GM18519 (cell line): ENCODE results near the gene MYO7B.

Source experiments
- ATAC-seq: cut with Tn5 transposase; IDR thresholded peaks from one replicate; pipeline ENCODE4 v1.9.1; 2021; ENCODE audit warnings: mild to moderate bottlenecking, moderate library complexity; ENCODE audit not compliant: unreplicated experiment, low FRiP score

The MYO7B gene

GRCh38 chr2:127546797-127547196 is 11.3 kb downstream of the MYO7B start:
- ATAC-seq: no peak

- no peak for ATAC-seq
These were observed 15.9 kb downstream of the MYO7B start for GRCh38 chr2:127551221-127551930.

GRCh38 chr2:127552336-127552735 is 16.9 kb downstream of the MYO7B start:
- no peak for ATAC-seq

DNA sequence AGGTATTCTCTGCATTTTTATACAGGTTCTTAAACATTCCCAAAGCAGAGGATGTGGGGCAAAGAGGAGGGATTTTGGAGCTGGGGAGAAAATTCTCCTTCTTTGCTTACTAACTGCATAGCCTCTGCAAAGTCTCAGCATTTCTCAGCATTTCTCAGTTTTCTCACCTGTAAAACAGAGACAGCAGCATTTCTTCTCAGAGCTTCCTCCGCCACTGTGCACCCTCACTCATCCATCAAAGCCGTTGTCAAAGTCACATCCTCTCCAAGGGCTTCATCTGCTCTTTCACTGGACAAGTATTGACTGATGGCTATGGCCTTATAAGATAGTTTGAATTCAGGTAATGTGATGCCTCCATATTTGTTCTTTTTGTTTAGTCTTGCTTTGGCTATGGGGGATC is 17.4 kb downstream of the MYO7B start:
- no peak for ATAC-seq

GRCh38 chr2:127558911-127559310 is 23.4 kb downstream of the MYO7B start:
- no peak for ATAC-seq

- ATAC-seq: no peak
These were observed 24.0 kb downstream of the MYO7B start for GRCh38 chr2:127559454-127559853.

DNA sequence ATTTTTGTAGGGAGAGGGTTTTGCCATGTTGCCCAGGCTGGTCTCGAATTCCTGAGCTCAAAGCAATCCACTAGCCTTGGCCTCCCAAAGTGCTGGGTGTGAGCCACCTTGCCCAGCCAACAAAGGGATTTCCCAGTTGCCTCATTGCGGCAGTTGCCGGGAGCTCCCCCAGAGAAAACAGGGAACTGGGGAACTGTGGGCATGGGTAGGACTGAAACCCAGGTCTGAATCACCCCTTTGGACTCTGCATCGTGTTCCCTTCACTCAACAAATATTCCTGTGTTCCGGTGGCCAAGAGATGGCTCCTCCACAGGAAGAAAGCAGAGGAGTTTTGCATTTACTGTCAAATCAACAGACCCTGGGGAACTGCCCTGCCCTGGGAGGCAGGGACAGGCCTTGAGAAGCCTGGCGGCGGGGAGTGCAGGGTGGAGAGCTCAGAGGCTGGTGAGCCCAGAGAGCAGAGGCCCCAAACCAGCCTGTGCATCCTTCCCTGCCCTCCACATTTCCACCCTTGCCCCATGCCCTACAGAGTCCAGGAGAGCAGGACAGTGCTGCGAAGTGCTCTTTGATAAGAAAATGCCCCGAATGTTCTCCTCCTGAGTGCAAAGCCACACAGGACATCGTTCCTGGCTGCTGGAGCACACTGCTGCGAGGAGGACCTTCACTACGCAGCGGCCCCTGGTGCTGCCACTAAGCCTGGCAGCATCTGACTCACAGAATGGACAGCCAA is 24.9 kb downstream of the MYO7B start:
- ATAC-seq: no peak

GRCh38 chr2:127560931-127561280 is 25.4 kb downstream of the MYO7B start:
- ATAC-seq: no peak

- ATAC-seq: no peak
These were observed 25.9 kb downstream of the MYO7B start for GRCh38 chr2:127561371-127561770.

- no peak for ATAC-seq
These were observed 27.5 kb downstream of the MYO7B start for GRCh38 chr2:127562936-127563335.

DNA sequence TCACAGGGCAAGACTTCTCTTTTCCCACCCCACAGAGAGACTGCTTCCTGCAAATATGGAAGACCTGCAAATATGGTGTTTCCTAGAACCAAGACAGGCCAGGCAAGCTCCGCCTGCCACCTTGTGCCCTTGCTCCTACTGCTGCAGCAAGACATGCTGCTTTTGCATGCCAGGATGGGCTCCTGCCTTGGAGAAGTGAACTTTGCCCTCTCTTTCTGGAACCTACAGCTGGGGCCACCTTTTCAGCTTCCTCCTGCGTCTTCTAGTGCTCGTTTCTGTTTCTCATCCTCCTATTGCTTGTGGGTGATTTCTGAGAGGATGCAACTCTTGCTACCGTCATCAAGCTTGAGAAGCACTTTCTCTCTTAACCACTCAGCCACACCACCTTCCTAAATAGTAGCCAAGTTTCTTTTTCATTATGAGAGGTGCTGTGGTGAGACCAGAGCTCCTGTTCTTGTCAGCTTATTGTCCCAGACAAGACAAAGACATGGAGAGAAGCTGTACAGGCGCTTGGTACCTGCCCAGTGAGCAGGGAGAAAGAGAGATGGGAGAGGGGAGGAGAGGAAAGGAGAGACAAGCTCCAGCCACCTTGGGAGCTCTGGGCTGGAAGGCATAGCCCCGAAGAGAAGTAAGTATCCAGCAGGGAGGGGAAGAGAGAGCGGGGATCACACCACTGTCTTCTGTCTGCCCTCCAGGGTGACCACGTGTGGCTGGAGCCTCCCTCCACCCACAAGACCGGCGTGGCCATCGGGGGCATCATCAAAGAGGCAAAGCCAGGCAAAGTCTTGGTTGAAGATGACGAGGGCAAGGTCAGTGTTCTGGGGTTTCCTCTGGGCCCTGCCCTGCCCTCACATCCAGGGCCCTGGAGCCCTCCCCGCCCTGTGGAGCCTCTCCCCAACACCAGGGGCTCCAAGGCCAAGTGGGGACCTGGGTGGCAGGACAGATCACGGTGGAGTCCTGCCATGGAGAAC is 28.3 kb downstream of the MYO7B start:
- ATAC-seq: peak; percentile 98

DNA sequence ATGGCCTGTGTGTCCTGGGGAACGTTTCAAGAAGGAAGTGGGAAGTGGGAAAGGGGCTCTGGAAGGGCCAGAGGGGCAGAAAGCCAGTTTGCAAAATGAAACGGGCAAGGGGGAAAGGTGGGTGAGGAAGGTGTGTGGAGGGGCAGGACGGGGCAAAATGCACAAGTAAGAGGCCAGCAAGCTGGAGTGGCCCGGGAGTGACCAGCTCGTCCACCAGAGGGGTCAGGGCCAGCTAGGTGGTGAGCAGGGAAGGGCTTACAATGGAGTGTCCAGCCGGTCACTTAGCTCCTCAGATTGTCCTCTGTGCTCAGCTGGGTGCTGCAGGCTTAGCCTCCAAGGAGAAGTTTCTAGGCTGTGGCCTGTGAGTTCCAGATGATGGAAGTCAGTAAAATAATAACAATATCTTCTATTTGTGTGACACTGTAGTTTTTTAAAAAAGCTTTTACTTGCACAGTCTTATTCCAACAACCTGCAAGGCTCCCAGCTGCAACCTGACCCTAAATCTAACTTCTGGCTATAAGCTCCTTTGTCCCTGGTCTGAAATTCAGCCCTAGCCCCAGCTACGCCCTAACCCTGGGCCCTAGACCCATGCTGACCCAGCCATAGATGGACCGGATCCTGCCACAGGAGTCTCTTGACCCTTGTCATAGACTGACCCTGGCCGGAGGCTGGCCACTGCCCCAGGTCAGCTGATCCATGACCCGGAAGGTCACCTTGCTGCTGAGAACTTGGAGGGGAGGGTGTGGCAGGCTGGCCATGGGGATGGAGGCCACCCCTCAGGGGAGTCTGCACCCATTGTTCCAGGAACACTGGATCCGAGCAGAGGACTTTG is 29.2 kb downstream of the MYO7B start:
- no peak for ATAC-seq

DNA sequence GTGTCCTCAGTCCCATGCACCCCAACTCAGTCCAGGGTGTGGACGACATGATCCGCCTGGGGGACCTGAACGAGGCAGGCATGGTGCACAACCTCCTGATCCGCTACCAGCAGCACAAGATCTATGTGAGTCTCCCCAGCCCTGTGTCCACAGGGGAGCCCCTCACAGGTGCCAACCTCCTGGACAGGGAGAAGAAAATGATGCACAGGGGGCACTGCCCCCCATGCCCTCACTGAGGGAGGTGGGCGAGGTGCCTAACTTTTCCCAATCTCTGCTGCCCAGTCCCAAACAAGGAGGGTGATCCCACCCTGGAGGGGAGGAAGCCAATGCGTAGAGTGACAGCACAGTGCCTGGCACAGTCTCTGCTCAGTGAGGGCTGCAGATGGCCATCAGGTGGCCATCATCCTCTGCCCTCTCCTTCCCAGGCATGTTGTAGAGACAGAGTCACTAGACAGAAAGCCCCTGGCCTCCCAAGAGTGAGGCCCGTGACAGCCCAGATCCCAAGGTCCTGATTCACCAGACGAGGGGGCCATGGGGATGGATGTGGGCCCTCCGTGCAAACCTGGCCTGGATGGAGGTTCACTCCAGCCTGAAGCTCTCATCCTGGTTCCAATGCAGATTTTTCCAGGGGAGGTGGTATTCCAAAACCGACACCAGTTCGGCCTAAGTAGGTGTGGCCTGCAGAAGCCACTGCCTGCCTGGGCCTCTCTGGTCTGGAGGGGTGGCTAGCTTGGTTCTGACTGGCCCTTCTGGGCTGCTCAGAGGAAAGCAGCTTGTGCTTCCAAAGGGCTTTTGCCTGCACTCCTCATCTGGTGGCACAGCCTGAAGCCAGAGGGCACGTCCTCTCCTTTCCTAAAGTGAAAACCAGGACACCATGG is 30.0 kb downstream of the MYO7B start:
- ATAC-seq: no peak

DNA sequence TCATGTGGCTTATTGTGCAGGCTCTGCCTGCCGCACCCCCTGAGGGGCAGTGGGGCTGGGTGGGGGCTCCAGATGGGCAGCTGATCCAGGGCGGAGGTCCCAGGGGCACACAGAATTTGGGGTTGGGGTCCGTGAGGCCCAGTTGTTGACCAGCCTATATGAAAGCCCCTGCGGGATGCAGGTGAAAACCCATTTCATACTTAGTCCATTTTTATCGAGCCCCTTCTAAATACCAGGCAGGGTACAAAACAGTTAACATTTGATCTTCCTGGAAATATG is 30.6 kb downstream of the MYO7B start:
- ATAC-seq: no peak

DNA sequence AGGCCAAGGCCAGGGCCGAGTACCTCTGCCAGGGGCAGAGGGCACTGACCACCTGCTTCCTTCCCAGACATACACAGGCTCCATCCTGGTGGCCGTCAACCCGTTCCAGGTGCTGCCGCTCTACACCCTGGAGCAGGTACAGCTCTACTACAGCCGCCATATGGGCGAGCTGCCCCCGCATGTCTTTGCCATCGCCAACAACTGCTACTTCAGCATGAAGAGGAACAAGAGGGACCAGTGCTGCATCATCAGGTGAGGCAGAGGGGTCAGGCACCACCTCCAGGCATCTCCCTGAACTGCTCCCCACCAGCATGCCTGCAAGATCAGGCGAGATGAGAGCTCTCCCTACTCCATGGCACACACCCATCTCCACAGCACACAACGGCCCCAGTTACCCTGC is 31.1 kb downstream of the MYO7B start:
- no peak for ATAC-seq

DNA sequence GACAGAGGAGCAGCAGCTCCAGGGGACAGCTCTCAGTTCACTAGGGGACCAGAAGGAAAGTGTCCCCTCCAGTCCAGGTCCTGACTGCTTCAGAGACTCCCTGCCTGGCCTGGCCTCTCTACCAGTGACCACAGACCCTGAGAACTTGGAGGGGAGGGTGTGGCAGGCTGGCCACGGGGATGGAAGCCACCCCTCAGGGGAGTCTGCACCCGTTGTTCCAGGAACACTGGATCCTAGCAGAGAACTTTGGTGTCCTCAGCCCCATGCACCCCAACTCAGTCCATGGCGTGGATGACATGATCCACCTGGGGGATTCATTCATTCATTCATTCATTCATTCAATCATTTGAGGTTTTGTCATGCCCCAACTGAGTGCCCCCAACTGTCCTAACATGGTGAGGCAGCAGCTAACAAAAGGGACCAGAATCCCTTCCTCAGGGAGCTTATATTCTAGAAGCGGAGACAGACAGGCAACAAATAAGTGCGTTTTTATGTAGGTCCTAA is 31.9 kb downstream of the MYO7B start:
- no peak for ATAC-seq

- no peak for ATAC-seq
These were observed 32.6 kb downstream of the MYO7B start for GRCh38 chr2:127568128-127568527.

- no peak for ATAC-seq
These were observed 34.2 kb downstream of the MYO7B start for GRCh38 chr2:127569666-127570065.
